ENCODE results near the gene ZNF25.
"Not testable (repeated sequence)": the region's sequence is repeated elsewhere in the genome, so short reads cannot be mapped to it uniquely, and the experiment has no call there.

Gene ZNF25

DNA sequence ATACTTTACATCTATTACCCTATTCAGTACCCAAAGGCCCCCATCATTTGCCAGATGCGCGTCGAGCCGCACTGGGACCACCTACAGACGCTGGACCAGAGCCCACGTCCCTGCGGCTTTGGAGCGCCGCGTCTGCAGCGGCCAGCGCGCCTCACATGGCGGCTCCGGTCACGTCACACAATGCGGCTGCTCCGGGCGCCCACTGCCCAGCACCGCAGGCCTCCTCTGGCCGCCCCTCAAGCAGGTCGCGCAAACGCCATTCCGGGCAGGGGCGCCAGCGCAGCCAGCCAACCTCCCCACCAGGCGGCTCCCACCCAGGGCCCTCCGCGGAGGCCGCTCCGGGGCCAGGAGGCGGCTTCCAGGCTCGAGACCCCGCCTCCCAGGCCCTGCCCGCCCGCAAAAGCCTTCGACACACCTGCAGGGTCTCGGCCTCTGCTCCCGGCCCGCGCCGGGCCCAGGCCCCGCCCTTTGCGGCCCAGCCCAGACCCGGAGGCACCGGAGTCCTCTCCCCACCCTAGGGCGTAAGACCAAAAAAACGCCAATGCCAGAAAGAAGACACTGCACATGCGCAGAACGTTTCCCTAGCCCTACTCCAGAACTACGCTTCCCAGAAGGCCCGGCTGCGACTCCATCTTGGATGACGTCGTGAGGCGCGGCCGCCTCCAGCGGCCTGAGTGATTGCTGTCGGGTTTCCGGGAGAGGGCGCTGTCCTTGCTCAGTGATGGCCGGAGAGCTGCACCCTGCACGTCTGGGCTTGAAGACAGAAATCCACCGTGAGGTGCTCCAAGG lies at the start of gene ZNF25:
TSS of gene ZNF25 (minus strand) at position 557 of the 789 bp plus-strand sequence. CDS start 4,925 bp downstream, outside the sequence.
- TF ChIP-seq, protein P1, sequence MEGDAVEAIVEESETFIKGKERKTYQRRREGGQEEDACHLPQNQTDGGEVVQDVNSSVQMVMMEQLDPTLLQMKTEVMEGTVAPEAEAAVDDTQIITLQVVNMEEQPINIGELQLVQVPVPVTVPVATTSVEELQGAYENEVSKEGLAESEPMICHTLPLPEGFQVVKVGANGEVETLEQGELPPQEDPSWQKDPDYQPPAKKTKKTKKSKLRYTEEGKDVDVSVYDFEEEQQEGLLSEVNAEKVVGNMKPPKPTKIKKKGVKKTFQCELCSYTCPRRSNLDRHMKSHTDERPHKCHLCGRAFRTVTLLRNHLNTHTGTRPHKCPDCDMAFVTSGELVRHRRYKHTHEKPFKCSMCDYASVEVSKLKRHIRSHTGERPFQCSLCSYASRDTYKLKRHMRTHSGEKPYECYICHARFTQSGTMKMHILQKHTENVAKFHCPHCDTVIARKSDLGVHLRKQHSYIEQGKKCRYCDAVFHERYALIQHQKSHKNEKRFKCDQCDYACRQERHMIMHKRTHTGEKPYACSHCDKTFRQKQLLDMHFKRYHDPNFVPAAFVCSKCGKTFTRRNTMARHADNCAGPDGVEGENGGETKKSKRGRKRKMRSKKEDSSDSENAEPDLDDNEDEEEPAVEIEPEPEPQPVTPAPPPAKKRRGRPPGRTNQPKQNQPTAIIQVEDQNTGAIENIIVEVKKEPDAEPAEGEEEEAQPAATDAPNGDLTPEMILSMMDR (IDR thresholded peaks at IDR 0.05; ENCODE audit: low read depth, low read length), result peak; percentile 94
- peak within 1 kb of the TSS; percentile 73 for H3K4me3 ChIP-seq (ENCODE audit: low read depth, low read length)
- DNase-seq (ENCODE audit: low read depth, low spot score), result peak; percentile 98
- in situ Hi-C loops (cut with HindIII; ENCODE audit: low sequenced_read_pairs), result no loop called here

DNA sequence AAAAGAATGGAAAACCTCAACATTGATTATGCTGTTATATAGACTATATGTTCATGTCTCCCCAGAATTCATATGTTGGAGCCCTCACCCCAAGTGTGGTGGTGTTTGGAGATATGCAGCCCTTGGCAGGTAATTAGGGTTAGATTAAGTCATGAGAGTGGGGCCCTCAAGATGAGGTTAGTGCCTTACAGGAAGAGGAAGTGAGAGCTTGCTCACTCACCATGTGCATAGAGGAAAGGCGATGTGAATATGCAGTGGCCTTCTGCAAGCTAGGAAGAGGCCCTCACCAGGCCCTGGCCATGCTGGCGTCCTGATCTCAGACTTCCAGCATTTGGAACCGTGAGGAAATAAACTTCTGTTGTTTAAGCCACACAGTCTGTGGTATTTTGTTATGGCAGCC lies 48.8 kb upstream of the ZNF25 start:
- no peak overlapping the region for H3K4me3 ChIP-seq (ENCODE audit: low read depth, low read length)
- TF ChIP-seq, protein P1 (IDR thresholded peaks at IDR 0.05; ENCODE audit: low read depth, low read length), result no peak
- in situ Hi-C loops (cut with HindIII; ENCODE audit: low sequenced_read_pairs), result no loop called here
- no peak for DNase-seq (ENCODE audit: low read depth, low spot score)

DNA sequence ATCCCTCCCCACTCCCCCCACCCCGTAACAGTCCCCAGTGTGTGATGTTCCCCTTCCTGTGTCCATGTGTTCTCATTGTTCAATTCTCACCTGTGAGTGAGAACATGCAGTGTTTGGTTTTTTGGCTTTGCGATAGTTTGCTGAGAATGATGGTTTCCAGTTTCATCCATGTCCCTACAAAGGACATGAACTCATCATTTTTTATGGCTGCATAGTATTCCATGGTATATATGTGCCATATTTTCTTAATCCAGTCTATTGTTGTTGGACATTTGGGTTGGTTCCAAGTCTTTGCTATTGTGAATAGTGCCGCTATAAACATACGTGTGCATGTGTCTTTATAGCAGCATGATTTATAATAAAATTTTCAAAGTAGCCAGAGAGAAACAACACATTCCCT lies 42.7 kb upstream of the ZNF25 start:
- H3K4me3 ChIP-seq (ENCODE audit: low read depth, low read length); DNase-seq (ENCODE audit: low read depth, low spot score); in situ Hi-C loops (cut with HindIII; ENCODE audit: low sequenced_read_pairs): not testable (repeated sequence)

DNA sequence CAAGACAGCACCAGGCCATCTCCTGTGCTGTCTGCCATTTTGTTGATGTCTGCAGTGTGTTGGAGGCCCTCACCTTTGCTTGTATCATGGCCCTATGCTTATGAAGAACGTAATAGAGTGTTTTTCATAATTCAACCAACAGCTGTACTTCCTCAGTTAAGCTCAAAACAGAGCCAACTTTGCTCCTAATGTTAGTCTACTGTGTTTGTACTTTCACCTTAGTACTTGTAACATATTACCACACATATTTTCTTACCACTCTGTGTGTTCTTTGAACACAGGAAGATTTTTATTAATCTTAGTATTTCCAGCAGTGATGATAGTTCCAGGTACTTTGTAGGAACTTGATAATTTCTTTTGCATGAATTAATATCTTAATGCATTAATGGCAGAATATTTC lies 39.9 kb upstream of the ZNF25 start:
- DNase-seq (ENCODE audit: low read depth, low spot score), result no peak
- TF ChIP-seq, protein P1 (IDR thresholded peaks at IDR 0.05; ENCODE audit: low read depth, low read length), result no peak
- no peak overlapping the region for H3K4me3 ChIP-seq (ENCODE audit: low read depth, low read length)
- in situ Hi-C loops (cut with HindIII; ENCODE audit: low sequenced_read_pairs), result no loop called here

DNA sequence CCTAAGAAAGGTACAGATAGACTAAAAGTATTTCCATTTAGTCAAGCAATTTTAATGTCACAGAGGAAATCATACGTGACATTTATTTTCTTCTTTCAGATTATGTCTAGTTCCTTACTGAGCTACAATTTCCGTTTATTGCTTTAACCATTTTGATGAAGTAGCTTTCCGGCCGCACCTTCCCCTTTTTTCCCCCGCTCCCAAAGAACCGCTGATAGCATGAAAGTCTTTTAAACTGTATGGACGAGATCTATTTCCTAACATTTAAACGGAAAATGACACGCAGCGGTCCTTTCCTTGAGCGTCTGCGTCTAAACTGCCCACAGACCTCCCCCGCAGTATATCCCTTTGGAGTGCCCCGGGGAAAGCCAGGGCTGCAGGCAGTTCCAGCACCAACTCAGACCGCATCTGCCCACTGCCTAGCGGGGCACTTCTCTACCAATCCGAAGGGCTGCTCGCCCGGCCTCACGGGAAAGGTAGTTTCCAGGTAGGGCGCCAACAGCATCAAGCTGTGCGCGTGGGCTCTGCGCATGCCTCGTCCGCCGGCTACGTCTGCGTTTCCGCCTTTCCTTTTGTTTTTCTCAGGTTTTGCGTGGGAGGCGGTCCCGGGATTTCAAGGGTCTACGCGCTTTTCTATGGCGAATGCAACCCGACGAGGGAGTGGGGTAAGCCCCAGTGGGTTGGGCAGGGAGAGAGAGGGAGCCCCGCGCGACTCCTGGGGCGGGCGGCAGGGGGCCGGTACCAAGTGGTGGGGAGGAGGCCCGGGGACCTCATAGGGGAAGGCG lies 33.9 kb upstream of the ZNF25 start, which contains the start of gene ZNF33A:
TSS of gene ZNF33A (plus strand) at position 557 of the 785 bp plus-strand sequence. CDS start 1,667 bp downstream, outside the sequence.
- H3K4me3 ChIP-seq (ENCODE audit: low read depth, low read length), result peak within 1 kb of the TSS; percentile 64
- TF ChIP-seq, protein P1 (IDR thresholded peaks at IDR 0.05; ENCODE audit: low read depth, low read length), result no peak
- peak; percentile 95 for DNase-seq (ENCODE audit: low read depth, low spot score)
- in situ Hi-C loops (cut with HindIII; ENCODE audit: low sequenced_read_pairs), result no loop called here

DNA sequence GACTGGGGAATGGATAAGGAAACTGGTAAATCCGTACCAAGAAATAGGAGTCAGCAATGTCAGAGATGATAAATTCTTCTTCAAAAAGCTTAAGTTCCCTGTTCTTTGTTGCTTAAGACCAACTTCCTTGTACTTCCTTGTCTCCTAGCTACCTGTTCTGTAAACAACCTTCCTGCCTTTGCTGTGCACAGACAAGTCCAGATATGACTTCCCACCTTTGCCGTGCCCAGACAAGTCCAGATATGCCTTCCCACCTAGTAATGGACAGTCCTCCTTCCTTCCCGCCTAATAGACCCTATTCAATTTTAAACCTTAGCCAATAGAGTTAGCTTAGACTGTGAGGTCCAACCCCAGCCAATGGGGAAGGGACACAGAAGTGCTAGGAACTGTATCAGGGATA lies 31.5 kb upstream of the ZNF25 start:
- TF ChIP-seq, protein P1 (IDR thresholded peaks at IDR 0.05; ENCODE audit: low read depth, low read length), result no peak
- no peak overlapping the region for H3K4me3 ChIP-seq (ENCODE audit: low read depth, low read length)
- in situ Hi-C loops (cut with HindIII; ENCODE audit: low sequenced_read_pairs), result no loop called here
- DNase-seq (ENCODE audit: low read depth, low spot score), result no peak

DNA sequence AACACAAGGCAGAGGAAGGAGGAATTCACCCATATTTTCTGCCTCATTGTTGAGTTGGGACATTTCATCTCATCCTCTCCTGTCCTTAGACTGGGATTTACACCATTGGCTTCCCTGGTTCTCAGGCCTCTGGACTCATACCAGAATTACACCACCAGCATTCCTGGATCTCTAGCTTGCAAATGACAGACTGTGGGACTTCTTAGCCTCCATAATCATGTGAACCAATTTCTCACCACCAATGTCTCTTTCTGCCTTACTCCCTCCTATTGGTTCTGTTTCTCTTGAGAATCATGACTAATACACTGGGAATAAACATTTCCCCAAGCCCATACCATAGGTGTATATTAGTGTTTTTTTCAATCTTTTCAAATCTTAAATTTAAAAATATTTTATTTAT lies 31.1 kb upstream of the ZNF25 start:
- no peak for DNase-seq (ENCODE audit: low read depth, low spot score)
- TF ChIP-seq, protein P1 (IDR thresholded peaks at IDR 0.05; ENCODE audit: low read depth, low read length), result no peak
- H3K4me3 ChIP-seq (ENCODE audit: low read depth, low read length), result no peak overlapping the region
- in situ Hi-C loops (cut with HindIII; ENCODE audit: low sequenced_read_pairs), result no loop called here

Measured in astrocyte of the spinal cord (primary cell).